Breast epithelium (tissue), 3 donors: ENCODE data around the gene LMNA.

Experiments used
- CTCF ChIP-seq, 3 donors: fragments of 450-650 bp; IDR thresholded peaks; one replicate each; pipeline ENCODE4 v1.5.1; 2016 to 2017; ENCODE audit warnings: antibody characterized with exemption in 3 of 3, mild to moderate bottlenecking in 3 of 3, moderate library complexity in 3 of 3
- POLR2A ChIP-seq: fragments of 450-650 bp; IDR thresholded peaks from one replicate; pipeline ENCODE4 v1.6.1; 2016; ENCODE audit warnings: antibody characterized with exemption, mild to moderate bottlenecking, moderate library complexity
- POLR2AphosphoS5 ChIP-seq, 3 donors: sonication (generic); formaldehyde crosslinking; IDR thresholded peaks; one replicate each; pipeline ENCODE4 v1.6.1; 2017; ENCODE audit warnings: antibody characterized with exemption in 3 of 3

- TF ChIP-seq POLR2AphosphoS5 (IDR thresholded peaks at IDR 0.05) (no peak), POLR2A (no peak), CTCF (IDR thresholded peaks at IDR 0.05) (no peak)
These were observed 43.5 kb downstream of the LMNA start for GRCh38 chr1:156157966-156158365.
